Astrocyte (in vitro differentiated cells and primary cell): Measurements from ENCODE around the gene SCIN. TPM values are rescaled to one million over a fixed set of nuclear protein-coding genes. Genes with fewer than 3 reads are reported as not detected.

ENCODE experiments used
- DNase-seq: peaks from one replicate; pipeline ENCODE4 v3.0.0-alpha.2; 2010; ENCODE audit warnings: low read depth
- FAIRE-seq: peaks from 2 replicates; lab custom pipeline; 2011; peaks lifted over from hg19 to GRCh38; lab: Jason Lieb, UNC
- H2AFZ ChIP-seq: 2 replicates; pipeline ENCODE4 v1.6.0; 2012; ENCODE audit warnings: low read depth, low read length, inconsistent platforms
- H3K27ac ChIP-seq: 2 replicates; pipeline ENCODE4 v1.5.1; 2011; ENCODE audit warnings: low read depth, low read length, inconsistent platforms
- H3K27me3 ChIP-seq: 2 replicates; pipeline ENCODE4 v1.6.0; 2011; ENCODE audit warnings: low read length, inconsistent platforms; ENCODE audit not compliant: insufficient read depth
- H3K36me3 ChIP-seq: 2 replicates; pipeline ENCODE4 v1.5.1; 2011; ENCODE audit warnings: low read length, inconsistent platforms; ENCODE audit not compliant: insufficient read depth
- H3K4me1 ChIP-seq: 2 replicates; pipeline ENCODE4 v1.5.1; 2011; ENCODE audit warnings: low read length, inconsistent platforms; ENCODE audit not compliant: insufficient read depth
- H3K4me2 ChIP-seq: 2 replicates; pipeline ENCODE4 v1.6.0; 2012; ENCODE audit warnings: low read length, inconsistent platforms
- H3K4me3 ChIP-seq: 2 replicates; pipeline ENCODE4 v1.5.1; 2011; ENCODE audit warnings: low read depth, mild to moderate bottlenecking, low read length, inconsistent platforms; ENCODE audit not compliant: insufficient read depth
- H3K79me2 ChIP-seq: 2 replicates; pipeline ENCODE4 v1.6.0; 2012; ENCODE audit warnings: mild to moderate bottlenecking, low read length, inconsistent platforms; ENCODE audit not compliant: insufficient read depth
- H3K9ac ChIP-seq: 2 replicates; pipeline ENCODE4 v1.6.0; 2012; ENCODE audit warnings: mild to moderate bottlenecking, low read length, inconsistent platforms
- H3K9me3 ChIP-seq: 2 replicates; pipeline ENCODE4 v1.5.1; 2012; ENCODE audit warnings: low read depth, mild to moderate bottlenecking, low read length, inconsistent platforms; ENCODE audit not compliant: insufficient read depth
- H4K20me1 ChIP-seq: 2 replicates; pipeline ENCODE4 v1.6.0; 2012; ENCODE audit warnings: low read length, inconsistent platforms; ENCODE audit not compliant: insufficient read depth
- H3K27ac Mint-ChIP-seq: one replicate; pipeline ENCODE4 v1.8.0; 2021; ENCODE audit warnings: mild to moderate bottlenecking, mixed read lengths; ENCODE audit not compliant: unreplicated experiment
- H3K27me3 Mint-ChIP-seq: one replicate; pipeline ENCODE4 v1.8.0; 2021; ENCODE audit warnings: low read depth, mixed read lengths; ENCODE audit not compliant: unreplicated experiment
- H3K36me3 Mint-ChIP-seq: one replicate; pipeline ENCODE4 v1.8.0; 2021; ENCODE audit warnings: low read depth, mixed read lengths; ENCODE audit not compliant: unreplicated experiment
- H3K4me1 Mint-ChIP-seq: one replicate; pipeline ENCODE4 v1.8.0; 2021; ENCODE audit warnings: low read depth, mixed read lengths; ENCODE audit not compliant: unreplicated experiment
- H3K4me3 Mint-ChIP-seq: one replicate; pipeline ENCODE4 v1.8.0; 2021; ENCODE audit warnings: mild to moderate bottlenecking, moderate library complexity, mixed read lengths; ENCODE audit not compliant: unreplicated experiment
- H3K9me3 Mint-ChIP-seq: one replicate; pipeline ENCODE4 v1.8.0; 2021; ENCODE audit warnings: mild to moderate bottlenecking, mixed read lengths; ENCODE audit not compliant: unreplicated experiment
- EZH2 ChIP-seq: IDR thresholded peaks from 2 replicates; pipeline ENCODE4 v1.6.1; 2012; ENCODE audit warnings: mild to moderate bottlenecking, low read length, inconsistent platforms; ENCODE audit not compliant: insufficient read depth
- total RNA-seq: library from RNA; stranded (reverse); gene quantifications from 2 replicates; pipeline ENCODE4 v1.2.1, GENCODE V29; 2021
- TF ChIP-seq, protein P1 (sequence below): IDR thresholded peaks from 2 replicates; pipeline ENCODE4 v1.5.1; 2011; ENCODE audit warnings: low read depth, mild to moderate bottlenecking, inconsistent platforms, low read length, moderate library complexity; ENCODE audit not compliant: insufficient read depth

The SCIN gene
- total RNA-seq, 1 donor from 2014 or later, result 0.27 TPM

DNA sequence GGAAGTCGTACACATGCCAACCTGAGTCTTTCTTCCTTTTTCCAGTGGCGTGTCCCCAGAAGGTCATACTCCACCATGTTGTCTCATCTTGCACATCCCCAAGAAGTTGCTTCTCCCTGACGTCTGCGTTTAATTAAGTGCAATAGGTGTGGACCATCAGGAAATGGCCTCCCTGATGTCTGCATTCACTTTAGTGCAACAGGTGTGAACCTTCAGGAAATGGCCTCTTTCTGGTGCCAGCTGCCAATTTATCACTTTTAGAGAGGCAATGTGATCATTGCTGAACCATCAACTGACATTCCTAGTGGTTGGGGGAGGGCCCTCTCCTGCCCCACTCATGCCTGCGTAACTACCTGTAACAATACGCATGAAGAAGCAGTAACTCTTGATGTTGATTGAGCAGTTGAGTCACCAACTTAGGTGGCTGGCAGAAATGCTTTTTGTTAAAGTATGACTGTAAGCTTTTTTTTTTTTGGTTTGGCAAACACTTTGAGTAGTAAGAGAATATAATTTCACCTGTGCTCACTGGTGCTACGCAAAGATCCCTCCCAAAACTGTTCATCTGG is 25.8 kb downstream of the SCIN start:
- no peak for FAIRE-seq
- H3K27me3 Mint-ChIP-seq, result no peaks in the 10 kb centered on the region
- TF ChIP-seq, protein P1, sequence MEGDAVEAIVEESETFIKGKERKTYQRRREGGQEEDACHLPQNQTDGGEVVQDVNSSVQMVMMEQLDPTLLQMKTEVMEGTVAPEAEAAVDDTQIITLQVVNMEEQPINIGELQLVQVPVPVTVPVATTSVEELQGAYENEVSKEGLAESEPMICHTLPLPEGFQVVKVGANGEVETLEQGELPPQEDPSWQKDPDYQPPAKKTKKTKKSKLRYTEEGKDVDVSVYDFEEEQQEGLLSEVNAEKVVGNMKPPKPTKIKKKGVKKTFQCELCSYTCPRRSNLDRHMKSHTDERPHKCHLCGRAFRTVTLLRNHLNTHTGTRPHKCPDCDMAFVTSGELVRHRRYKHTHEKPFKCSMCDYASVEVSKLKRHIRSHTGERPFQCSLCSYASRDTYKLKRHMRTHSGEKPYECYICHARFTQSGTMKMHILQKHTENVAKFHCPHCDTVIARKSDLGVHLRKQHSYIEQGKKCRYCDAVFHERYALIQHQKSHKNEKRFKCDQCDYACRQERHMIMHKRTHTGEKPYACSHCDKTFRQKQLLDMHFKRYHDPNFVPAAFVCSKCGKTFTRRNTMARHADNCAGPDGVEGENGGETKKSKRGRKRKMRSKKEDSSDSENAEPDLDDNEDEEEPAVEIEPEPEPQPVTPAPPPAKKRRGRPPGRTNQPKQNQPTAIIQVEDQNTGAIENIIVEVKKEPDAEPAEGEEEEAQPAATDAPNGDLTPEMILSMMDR, result no peak
- no peak for TF ChIP-seq EZH2

GRCh38 chr7:12601302-12601869 is 30.9 kb downstream of the SCIN start:
- Histone ChIP-seq H3K27me3 (no peaks in the 10 kb centered on the region), H3K9me3 (no peaks in the 10 kb centered on the region), H3K79me2 (no peaks in the 10 kb centered on the region), H3K27ac (no peak overlapping the region), H3K4me1 (no peaks in the 10 kb centered on the region), H4K20me1 (no peaks in the 10 kb centered on the region), H3K4me2 (no peak overlapping the region), H3K9ac (no peak overlapping the region), H2AFZ (no peak overlapping the region), H3K4me3 (no peak overlapping the region), H3K36me3 (no peaks in the 10 kb centered on the region)
- H3K4me1 Mint-ChIP-seq, result no peaks in the 10 kb centered on the region
- TF ChIP-seq, protein P1, result no peak
- TF ChIP-seq EZH2, result no peak
- DNase-seq, result no peak
- FAIRE-seq, result no peak
- H3K27ac Mint-ChIP-seq, result no peak overlapping the region
- peaks cover 13% of the 10 kb centered on the region for H3K9me3 Mint-ChIP-seq
- H3K4me3 Mint-ChIP-seq, result no peak overlapping the region
- H3K36me3 Mint-ChIP-seq, result no peaks in the 10 kb centered on the region
- H3K27me3 Mint-ChIP-seq, result no peaks in the 10 kb centered on the region

More for the DNA sequence above, 25.8 kb downstream of the SCIN start:
- Histone ChIP-seq H3K36me3 (no peaks in the 10 kb centered on the region), H3K9ac (no peak overlapping the region), H3K4me1 (no peaks in the 10 kb centered on the region), H3K79me2 (no peaks in the 10 kb centered on the region), H4K20me1 (no peaks in the 10 kb centered on the region), H3K27me3 (no peaks in the 10 kb centered on the region), H2AFZ (no peak overlapping the region), H3K4me3 (no peak overlapping the region), H3K4me2 (no peak overlapping the region), H3K27ac (no peak overlapping the region), H3K9me3 (no peaks in the 10 kb centered on the region)
- peaks cover 8% of the 10 kb centered on the region for H3K9me3 Mint-ChIP-seq
- no peak for DNase-seq
- H3K4me1 Mint-ChIP-seq, result no peaks in the 10 kb centered on the region
- no peaks in the 10 kb centered on the region for H3K36me3 Mint-ChIP-seq
- no peak overlapping the region for H3K4me3 Mint-ChIP-seq
- H3K27ac Mint-ChIP-seq, result no peak overlapping the region

DNA sequence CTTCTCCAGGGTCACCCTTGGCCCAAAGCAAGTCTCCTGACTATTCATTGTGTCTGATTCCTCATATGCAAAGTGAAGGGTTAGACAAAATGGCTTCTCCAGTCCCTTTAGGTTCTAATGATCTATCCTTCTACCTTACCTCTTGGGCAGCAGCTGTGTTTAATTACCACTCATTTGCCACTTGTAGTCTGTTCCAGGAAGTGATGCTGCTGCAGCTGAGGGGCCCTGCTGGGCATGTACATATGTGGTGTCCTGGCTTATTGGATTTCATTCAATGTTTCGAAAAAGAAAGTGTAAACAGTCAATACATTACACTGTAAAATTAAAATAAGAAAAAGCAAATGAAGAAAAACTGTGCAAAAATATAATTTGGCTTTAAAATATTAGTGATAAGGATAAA is 36.6 kb downstream of the SCIN start:
- Mint-ChIP-seq H3K4me1 (no peaks in the 10 kb centered on the region), H3K36me3 (no peaks in the 10 kb centered on the region), H3K9me3 (peaks cover 8% of the 10 kb centered on the region), H3K27me3 (no peaks in the 10 kb centered on the region), H3K4me3 (no peak overlapping the region), H3K27ac (no peak overlapping the region)
- Histone ChIP-seq H3K9ac (no peak overlapping the region), H3K4me2 (no peak overlapping the region), H3K36me3 (no peaks in the 10 kb centered on the region), H2AFZ (no peak overlapping the region), H3K79me2 (no peaks in the 10 kb centered on the region), H3K4me3 (no peak overlapping the region), H3K27ac (no peak overlapping the region), H3K4me1 (no peaks in the 10 kb centered on the region), H4K20me1 (no peaks in the 10 kb centered on the region), H3K27me3 (no peaks in the 10 kb centered on the region), H3K9me3 (no peaks in the 10 kb centered on the region)
- DNase-seq, result no peak
- FAIRE-seq, result no peak
- no peak for TF ChIP-seq EZH2
- TF ChIP-seq, protein P1, result no peak
